ENCODE measurements around the gene IFI6.
A peak's percentile ranks its signal among the peaks of the same experiment; 100 is the strongest.
"Not testable (repeated sequence)": the region's sequence is repeated elsewhere in the genome, so short reads cannot be mapped to it uniquely, and the experiment has no call there.

The IFI6 gene

GRCh38 chr1:27649306-27649635 lies 22.7 kb downstream of the IFI6 start:
- DNase-seq, result no peak

- peak in 1 of 2 experiments; percentile 26 for DNase-seq
These were observed 23.2 kb downstream of the IFI6 start for GRCh38 chr1:27648602-27649305.

GRCh38 chr1:27647328-27647727 lies 24.7 kb downstream of the IFI6 start:
- no peak for DNase-seq

GRCh38 chr1:27646676-27647075 lies 25.3 kb downstream of the IFI6 start:
- peak in 1 of 2 experiments; percentile 21 for DNase-seq

- no peak for DNase-seq
These were observed 26.9 kb downstream of the IFI6 start for GRCh38 chr1:27645071-27645415.

- no peak for DNase-seq
These were observed 27.5 kb downstream of the IFI6 start for GRCh38 chr1:27644369-27645070.

- peak in 1 of 2 experiments; percentile 42 for DNase-seq
These were observed 28.2 kb downstream of the IFI6 start for GRCh38 chr1:27643600-27644368.

GRCh38 chr1:27640514-27640913 lies 31.5 kb downstream of the IFI6 start:
- not testable (repeated sequence) for DNase-seq

DNA sequence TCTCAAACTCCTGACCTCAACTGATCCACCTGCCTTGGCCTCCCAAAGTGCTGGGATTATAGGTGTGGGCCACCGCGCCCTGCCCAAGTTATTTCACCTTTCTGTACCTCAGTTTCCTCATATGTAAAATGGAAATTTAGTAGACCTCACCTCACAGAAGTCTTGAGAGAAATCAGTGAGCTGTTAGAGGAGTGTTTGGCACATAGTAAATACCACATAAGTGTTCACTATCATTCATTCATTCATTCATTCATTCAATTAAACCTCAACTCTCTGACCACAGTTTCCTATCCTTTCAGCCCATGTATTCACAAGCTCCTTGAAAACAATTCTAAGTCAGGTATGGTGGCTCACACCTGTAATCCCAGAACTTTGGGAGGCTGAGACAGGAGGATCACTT lies 33.2 kb downstream of the IFI6 start:
- no peak for DNase-seq

DNA sequence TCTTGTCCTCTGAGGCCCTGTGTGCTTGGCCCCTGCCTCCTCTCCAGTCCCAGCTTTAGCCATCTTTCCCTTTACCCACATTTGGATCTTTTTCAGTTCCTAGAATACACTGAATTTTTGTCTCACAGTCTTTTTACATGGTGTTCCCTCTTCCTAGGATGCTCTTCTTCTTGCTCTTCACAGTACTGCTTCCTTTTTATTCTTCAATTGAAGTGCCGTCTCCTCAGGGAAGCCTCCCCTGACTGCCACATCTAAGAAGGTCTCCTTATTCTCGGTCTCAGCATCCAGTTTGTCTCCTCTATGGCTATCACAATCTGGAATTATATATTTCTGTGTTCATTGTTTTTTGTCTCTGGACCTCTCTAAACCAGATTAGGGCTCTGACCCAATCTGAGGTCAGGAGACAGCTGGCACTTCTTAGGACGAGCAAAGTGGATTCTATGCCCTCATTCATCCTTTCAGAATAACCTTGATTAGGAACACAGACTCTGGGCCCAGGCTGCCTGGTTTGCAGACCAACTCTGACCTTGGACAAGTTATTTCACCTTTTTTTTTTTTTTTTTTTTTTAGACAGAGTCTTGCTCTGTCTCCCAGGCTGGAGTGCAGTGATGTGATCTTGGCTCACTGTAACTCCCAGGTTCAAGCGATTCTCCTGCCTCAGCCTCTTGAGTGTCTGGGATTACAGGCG lies 33.8 kb downstream of the IFI6 start:
- DNase-seq, result no peak

GRCh38 chr1:27635396-27636142 lies 36.4 kb downstream of the IFI6 start:
- DNase-seq, result no peak

DNA sequence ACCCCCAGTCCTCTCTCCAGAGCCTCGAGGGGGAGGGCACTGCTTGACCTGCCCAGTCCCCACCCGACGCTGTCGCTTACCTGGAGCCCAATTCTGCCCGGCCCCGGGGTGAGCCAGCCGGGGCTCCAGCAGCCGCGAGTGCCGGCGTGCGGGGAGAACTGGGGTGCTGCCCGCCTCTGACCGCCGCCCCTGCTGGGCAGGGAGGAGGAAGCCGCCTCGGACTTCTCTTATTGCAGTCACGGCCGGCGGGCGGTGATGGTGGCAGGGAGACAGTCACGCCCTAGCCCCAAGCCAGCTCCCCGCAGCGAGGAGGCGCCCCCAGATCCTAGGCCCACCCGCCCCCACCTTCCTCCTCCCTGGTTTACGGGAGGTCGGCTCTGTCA lies 37.0 kb downstream of the IFI6 start, which contains the start of gene FGR:
FGR (minus strand) TSS at position 201 of the 383 bp plus-strand sequence. CDS start 11,269 bp downstream, outside the sequence.
- no peak for DNase-seq

GRCh38 chr1:27634177-27634984 lies 37.6 kb downstream of the IFI6 start:
- DNase-seq, result no peak

DNA sequence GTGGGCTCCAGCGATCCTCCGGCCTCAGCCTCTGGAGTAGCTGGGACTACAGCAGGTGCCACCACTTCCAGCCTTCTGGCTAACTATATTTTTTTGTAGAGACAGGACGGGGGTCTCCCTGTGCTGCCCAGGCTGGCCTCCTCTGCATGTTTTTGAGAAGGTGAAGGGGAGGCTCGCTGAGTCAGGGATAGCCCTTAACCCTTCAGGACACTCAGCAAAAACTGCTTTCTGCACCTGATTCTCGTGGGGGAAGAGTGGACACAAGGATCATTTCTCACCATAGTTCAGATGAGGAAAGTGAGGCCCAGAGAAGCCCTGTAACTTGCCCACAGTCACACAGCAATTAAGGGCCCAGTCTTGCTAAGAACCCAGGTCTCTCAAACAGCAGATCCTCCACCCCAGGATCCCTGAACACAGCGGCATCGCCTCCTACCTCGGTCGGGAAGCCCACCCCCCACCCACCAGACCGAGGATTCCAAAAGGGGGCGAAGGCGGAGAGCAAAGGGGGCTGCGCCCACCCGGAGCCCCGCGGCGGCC lies 38.3 kb downstream of the IFI6 start:
- DNase-seq, result no peak

GRCh38 chr1:27633298-27633610 lies 38.7 kb downstream of the IFI6 start:
- no peak for DNase-seq

- no peak for DNase-seq
These were observed 39.4 kb downstream of the IFI6 start for GRCh38 chr1:27632387-27633297.

DNA sequence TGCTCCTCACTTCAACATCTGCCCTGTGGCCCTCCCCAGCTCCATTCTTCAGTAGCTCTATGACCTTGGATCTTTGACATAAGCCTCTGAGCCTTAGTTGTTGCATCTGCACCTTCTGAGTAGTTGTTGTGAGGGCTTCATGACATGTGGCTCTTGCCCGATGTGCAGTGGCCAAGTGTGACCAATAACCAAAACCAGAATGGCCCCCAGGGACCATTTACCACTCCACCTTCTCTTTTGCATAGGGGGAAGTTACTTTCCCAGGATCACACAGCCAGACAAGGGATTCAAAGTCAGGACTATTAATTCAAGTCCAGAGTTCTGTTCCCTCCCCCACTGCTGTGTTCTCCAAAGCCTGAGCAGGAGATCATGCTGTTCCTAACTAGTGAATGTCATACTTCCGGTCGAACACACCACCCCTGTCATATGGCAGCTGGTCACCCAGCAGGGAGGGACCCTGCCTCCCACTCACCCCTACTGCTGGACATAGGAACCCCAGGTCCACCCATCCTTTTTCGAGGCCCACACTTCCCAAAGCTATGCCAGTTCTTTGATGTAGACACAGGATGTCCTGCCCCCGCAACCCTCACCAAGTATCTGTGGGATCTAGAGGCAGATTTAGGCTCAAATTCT lies 41.0 kb downstream of the IFI6 start:
- DNase-seq, result no peak

DNA sequence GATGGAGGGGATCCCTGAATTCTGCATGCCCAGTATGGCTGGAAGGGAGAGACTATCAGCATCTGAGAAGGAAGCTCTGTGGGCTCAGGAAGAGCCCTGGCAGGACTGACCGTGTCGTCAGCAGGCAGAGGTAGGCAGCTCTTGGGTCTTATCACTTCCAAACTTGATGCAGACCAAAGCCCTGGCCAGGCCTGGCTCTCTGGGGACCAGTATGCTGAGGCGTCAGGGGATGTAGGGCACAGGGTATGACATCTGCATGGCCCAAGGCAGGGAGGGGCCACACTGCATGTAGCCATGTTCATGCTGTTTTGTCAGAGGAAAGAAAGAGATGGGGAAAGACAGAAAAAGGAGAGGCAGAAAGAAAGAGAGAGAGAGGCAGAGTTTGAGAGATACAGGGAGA lies 43.3 kb downstream of the IFI6 start:
- no peak for DNase-seq

DNA sequence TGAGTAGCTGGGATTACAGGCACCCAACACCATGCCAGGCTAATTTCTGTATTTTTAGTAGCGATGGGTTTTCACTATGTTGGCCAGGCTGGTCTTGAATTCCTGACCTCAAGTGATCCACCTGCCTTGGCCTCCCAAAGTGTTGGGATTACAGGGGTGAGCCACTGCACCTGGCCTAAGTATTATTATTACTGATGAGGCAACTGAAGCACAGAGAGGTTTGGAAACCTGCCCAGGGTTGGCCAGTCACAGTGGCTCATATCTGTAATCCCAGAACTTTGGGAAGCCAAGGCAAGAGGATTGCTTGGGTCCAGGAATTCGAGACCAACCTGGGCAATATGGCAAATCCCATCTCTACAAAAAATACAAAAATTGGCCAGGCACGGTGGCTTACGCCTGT lies 44.3 kb downstream of the IFI6 start:
- DNase-seq, result not testable (repeated sequence)

DNA sequence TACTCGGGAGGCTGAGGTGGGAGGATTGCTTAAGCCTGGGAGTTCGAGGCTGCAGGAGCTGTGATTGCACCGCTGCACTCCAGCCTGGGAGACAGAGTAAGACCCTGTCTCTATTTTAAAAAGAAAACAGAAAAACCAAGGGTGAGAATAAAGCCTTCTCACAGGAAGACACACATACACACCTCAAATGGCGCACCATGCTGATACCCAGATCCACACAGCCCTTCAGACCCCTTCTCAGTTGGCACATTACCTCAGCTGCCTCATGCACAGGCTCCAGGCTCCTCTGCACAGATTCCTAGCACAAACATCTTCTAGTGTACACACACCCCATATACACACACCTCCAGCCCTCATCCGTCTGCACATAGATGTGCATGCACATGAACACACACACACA lies 44.9 kb downstream of the IFI6 start:
- DNase-seq, result no peak

All from NCI-H446 (cell line).